ENCODE data around the gene ZFP64. TPM values are rescaled to one million over a fixed set of nuclear protein-coding genes. Genes with fewer than 3 reads are reported as not detected.

ZFP64 gene
- total RNA-seq, 6 donors from 2014 or later: 7.9 to 23.5 (median 12.5) TPM

DNA sequence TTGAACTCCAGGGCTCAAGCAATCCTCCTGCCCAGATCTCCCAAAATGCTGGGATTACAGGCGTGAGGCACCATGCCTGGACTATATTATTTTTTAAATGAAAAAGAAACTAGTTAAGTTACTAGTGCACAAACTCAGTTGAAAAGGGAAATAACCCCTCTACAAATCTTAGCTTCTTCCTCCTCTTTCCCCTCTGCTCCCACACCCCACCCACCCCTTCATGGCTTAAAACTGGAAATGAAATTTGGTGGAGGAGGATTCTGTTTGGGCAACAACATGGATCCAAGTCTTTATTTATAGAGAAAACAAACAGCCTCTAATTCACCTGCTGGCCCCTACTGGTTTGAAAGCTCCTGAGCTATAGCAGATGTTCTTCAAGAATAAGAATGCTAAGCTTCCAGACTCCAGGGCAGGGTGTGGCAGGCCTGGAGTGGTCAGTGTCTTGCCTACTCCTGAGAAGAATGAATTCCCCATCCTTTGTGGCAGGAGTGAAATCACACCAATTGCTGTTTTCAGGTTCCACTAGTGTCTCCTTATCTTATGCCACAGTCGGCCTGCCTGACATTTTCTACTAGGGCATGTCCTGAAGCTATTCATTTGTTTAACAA, 73.5 kb downstream of the ZFP64 start:
- 92 to 94% methylated on average over 2 of the region's 2 CpGs for WGBS, 2 donors
- Histone ChIP-seq H3K4me3 (no peak overlapping the region), H3K27me3 (no peaks in the 10 kb centered on the region), H3K36me3 (no peaks in the 10 kb centered on the region), H3K27ac (no peak overlapping the region), H3K4me1 (no peaks in the 10 kb centered on the region), H3K9me3 (no peaks in the 10 kb centered on the region)
- TF ChIP-seq POLR2A (IDR thresholded peaks at IDR 0.05): no peak
- DNase-seq: no peak
- no peak for ATAC-seq (ENCODE audit: low FRiP score in 2 of 2)

DNA sequence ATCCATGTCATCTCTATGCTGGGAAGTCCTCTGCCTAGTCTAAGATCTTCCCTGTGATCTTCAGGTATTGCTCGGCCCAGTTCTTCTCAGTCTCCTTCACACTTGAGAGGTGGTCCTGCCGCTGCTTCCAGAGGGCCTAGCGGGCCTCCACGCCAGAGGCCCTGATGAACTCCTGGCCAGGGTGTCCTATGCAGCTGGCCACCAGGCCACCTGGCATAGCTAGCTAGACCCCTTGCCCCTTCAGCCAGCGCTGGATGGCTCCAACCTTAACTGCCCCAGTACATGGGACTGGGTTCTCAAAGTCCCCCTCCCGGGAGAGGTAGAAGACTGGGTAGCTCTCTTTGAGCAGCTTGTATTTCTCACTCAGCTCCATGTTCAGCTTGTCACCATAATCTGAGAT, 81.1 kb downstream of the ZFP64 start:
- peaks cover 0 to 9% (median 4%) of the 10 kb centered on the region in 4 donors for H3K27me3 ChIP-seq
- no peaks in the 10 kb centered on the region for H3K36me3 ChIP-seq
- DNase-seq (no peak), ATAC-seq (ENCODE audit: low FRiP score in 2 of 2) (no peak)
- 90 to 96% methylated on average over 4 to 6 of the region's 6 CpGs for WGBS, 2 donors
- peaks cover 3 to 10% (median 7%) of the 10 kb centered on the region in 4 donors for H3K4me1 ChIP-seq
- no peak for TF ChIP-seq POLR2A (IDR thresholded peaks at IDR 0.05)
- TF ChIP-seq, protein P1, sequence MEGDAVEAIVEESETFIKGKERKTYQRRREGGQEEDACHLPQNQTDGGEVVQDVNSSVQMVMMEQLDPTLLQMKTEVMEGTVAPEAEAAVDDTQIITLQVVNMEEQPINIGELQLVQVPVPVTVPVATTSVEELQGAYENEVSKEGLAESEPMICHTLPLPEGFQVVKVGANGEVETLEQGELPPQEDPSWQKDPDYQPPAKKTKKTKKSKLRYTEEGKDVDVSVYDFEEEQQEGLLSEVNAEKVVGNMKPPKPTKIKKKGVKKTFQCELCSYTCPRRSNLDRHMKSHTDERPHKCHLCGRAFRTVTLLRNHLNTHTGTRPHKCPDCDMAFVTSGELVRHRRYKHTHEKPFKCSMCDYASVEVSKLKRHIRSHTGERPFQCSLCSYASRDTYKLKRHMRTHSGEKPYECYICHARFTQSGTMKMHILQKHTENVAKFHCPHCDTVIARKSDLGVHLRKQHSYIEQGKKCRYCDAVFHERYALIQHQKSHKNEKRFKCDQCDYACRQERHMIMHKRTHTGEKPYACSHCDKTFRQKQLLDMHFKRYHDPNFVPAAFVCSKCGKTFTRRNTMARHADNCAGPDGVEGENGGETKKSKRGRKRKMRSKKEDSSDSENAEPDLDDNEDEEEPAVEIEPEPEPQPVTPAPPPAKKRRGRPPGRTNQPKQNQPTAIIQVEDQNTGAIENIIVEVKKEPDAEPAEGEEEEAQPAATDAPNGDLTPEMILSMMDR (IDR thresholded peaks at IDR 0.05): no peak
- TF ChIP-seq POLR2AphosphoS5 (IDR thresholded peaks at IDR 0.05): no peak
- TF ChIP-seq EP300 (IDR thresholded peaks at IDR 0.05): no peak
- H3K9me3 ChIP-seq: no peaks in the 10 kb centered on the region
- no peak overlapping the region for H3K27ac ChIP-seq
- H3K4me3 ChIP-seq: no peak overlapping the region

DNA sequence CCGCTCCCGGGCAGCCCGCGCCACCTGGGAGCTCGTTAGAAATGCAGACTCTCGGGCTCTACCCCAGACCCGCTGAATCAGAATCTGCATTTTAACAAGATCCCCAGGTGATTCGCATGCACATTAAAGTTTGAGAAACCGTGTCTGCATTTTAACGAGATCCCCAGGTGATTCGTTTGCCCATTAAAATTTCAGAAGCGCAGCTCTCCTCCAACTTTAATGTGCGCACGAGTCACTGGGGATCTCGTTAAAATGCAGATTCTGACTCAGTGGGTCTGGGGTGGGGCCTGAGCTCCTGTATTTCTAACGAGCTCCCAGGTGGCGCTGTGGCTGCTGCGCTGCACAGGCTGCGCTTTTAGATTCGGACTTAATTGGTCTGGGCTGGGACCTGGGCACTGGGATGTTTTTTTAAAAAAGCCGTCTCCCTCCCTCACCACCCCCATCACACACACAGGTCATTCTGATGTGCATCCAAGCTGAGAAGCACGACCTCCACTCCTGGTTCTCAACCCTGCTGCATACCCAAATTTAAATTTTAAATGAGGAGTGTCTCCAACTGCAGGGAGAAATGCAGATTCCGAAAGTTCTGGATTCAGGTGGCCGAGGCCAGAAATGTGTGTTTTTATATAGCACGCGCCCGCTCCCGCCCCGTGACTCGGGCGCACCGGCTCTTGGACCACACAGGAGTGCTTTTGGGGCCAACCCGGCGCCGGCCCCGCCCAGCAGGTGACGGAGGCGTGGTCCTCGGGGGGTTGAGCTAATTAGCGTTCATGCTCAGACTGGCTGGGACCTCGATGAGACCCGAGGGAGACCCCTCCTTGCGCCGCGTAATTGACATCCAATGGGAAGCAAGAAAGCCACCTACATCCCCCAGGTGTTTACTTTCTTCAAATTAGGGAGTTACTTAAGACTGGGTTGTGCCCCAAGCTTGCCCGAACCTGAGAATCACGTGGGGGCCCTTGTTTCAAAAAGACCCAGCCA, 85.8 kb downstream of the ZFP64 start:
- no peak for ATAC-seq (ENCODE audit: low FRiP score in 2 of 2)

DNA sequence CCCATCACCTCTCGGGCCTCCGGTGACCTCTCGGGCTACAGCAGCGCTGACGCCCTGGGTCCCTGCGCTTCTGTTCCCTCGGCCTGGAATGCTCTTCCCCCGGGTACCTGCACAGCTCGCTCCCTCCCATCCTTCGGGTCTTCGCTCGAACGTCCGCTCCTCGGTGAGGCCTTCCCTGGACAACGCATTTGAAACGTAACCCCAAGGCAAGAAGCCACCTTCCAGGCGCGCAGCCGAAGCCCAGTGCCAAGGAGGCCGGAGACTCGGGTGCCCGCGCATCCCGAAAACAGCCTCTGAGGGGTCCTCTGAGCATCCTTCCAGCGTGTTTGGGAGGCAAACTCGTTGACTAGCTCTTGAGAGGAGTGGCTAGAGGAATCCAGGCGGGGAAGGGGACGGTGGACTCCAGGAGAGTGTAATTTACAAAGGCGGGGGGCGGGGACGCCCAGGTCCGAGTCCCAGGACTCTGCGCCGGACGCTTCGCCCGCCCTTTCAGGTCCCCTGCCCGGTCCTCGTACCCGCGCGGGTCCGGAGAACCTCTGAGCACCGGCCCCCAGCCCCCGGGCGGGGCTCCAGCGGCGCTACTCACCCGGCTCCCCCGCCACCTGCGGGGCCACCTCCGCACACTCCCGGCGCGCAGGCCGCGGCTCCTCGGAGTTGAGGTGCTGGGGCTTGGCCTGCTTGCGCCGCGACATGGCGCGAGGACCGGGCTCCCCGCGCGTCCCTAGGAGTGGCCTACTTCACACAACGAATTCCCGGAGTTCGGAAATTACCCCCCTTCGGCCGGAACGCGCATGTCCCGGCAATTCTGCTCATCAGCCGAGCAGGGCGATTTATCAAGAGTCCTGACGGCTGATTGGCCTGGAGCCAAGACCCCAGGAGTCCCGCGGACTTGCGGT, 86.8 kb downstream of the ZFP64 start:
- Histone ChIP-seq H3K36me3 (no peaks in the 10 kb centered on the region), H3K9me3 (no peaks in the 10 kb centered on the region), H3K4me3 (peak overlapping the region in 3 of 4 donors; percentile 13 to 43 (median 31)), H3K27ac (no peak overlapping the region), H3K4me1 (peaks cover 19 to 32% (median 25%) of the 10 kb centered on the region in 4 donors), H3K27me3 (peaks cover 5 to 23% (median 13%) of the 10 kb centered on the region in 4 donors)
- DNase-seq (peak in 1 of 2 donors; percentile 83), ATAC-seq (ENCODE audit: low FRiP score in 2 of 2) (peak in 1 of 2 donors; percentile 36)
- WGBS, 2 donors: 2 to 6% methylated on average over 21 to 33 of the region's 82 CpGs
- TF ChIP-seq POLR2A (IDR thresholded peaks at IDR 0.05): no peak
- TF ChIP-seq EP300 (IDR thresholded peaks at IDR 0.05): no peak
- TF ChIP-seq, protein P1 (IDR thresholded peaks at IDR 0.05): no peak
- TF ChIP-seq POLR2AphosphoS5 (IDR thresholded peaks at IDR 0.05): no peak

More for the DNA sequence above, 85.8 kb downstream of the ZFP64 start:
- Histone ChIP-seq H3K27ac (no peak overlapping the region), H3K9me3 (no peaks in the 10 kb centered on the region), H3K36me3 (no peaks in the 10 kb centered on the region), H3K27me3 (peaks cover 5 to 23% (median 13%) of the 10 kb centered on the region in 4 donors), H3K4me3 (peak overlapping the region in 3 of 4 donors; percentile 13 to 43 (median 31)), H3K4me1 (peaks cover 19 to 32% (median 25%) of the 10 kb centered on the region in 4 donors)
- DNase-seq: peak in 1 of 2 donors; percentile 81
- 3 to 9% methylated on average over 24 to 34 of the region's 47 CpGs for WGBS, 2 donors
- TF ChIP-seq EP300 (IDR thresholded peaks at IDR 0.05): no peak

DNA sequence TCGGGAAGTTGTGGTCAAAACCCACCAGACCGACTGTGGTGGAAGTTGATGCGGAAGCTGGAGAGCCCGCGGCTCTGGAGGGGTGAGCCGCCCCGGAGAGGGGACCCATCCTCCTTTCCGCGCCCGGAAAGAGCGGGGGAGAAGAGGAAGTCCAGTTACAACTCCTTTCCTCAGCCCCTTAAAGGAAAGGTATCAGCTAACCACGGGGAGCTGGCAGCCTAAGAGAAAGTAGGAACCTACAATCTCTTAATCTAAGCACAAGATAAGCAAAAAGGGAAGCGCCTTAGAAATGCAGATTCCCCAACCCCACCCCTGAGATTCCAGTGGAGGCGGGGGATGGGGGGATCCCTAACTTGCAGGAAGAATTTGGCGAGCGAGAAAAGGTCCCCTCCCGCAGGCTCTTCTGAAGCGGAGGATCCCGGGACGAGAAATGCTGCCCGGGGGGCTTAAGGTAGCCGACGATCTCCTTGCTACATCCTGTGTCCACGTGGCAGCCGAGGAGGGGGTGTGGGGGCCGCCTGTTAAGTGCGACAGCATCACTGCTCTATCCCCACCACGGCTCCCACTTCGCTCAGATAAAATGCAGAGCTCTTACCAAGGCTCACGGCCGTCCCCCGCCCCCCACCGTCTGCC, 87.5 kb downstream of the ZFP64 start:
- TF ChIP-seq POLR2A (IDR thresholded peaks at IDR 0.05) (no peak), POLR2AphosphoS5 (IDR thresholded peaks at IDR 0.05) (no peak), EP300 (IDR thresholded peaks at IDR 0.05) (no peak)
- TF ChIP-seq, protein P1 (IDR thresholded peaks at IDR 0.05): no peak
- Histone ChIP-seq H3K36me3 (no peaks in the 10 kb centered on the region), H3K4me3 (peak overlapping the region in 3 of 4 donors; percentile 13 to 43 (median 31)), H3K27ac (no peak overlapping the region), H3K9me3 (no peaks in the 10 kb centered on the region), H3K4me1 (peaks cover 19 to 32% (median 25%) of the 10 kb centered on the region in 4 donors), H3K27me3 (peaks cover 5 to 23% (median 13%) of the 10 kb centered on the region in 4 donors)
- DNase-seq: peak in 1 of 2 donors; percentile 62
- 1 to 3% methylated on average over 16 to 28 of the region's 33 CpGs for WGBS, 2 donors
- peak in 1 of 2 donors; percentile 4 for ATAC-seq (ENCODE audit: low FRiP score in 2 of 2)

Measured in upper lobe of left lung (tissue), 6 donors.